Trophoblast cell (in vitro differentiated cells and primary cell): ENCODE measurements around the gene ERMN.

Experiments
- DNase-seq, 2 donors: peaks; one replicate each; pipeline ENCODE4 v3.0.0-alpha.2; 2016
- H2AFZ ChIP-seq: 2 replicates; pipeline ENCODE4 v1.6.1; 2013; ENCODE audit warnings: low read length, moderate library complexity, mild to moderate bottlenecking; ENCODE audit not compliant: insufficient read depth, poor library complexity
- H2AK5ac ChIP-seq: 2 replicates; pipeline ENCODE4 v1.6.1; 2013; ENCODE audit warnings: mild to moderate bottlenecking, low read length
- H2BK120ac ChIP-seq: 2 replicates; pipeline ENCODE4 v1.6.1; 2013; ENCODE audit warnings: low read length, mild to moderate bottlenecking, moderate library complexity; ENCODE audit not compliant: insufficient read depth, poor library complexity
- H2BK12ac ChIP-seq: 2 replicates; pipeline ENCODE4 v1.6.1; 2013; ENCODE audit warnings: mild to moderate bottlenecking, low read length, moderate library complexity
- H2BK5ac ChIP-seq: 2 replicates; pipeline ENCODE4 v1.6.1; 2013; ENCODE audit warnings: low read length, low read depth, moderate library complexity, mild to moderate bottlenecking; ENCODE audit not compliant: poor library complexity
- H3K14ac ChIP-seq: 2 replicates; pipeline ENCODE4 v1.6.1; 2013; ENCODE audit warnings: mild to moderate bottlenecking, low read length
- H3K18ac ChIP-seq: 2 replicates; pipeline ENCODE4 v1.6.1; 2013; ENCODE audit warnings: mild to moderate bottlenecking, low read length
- H3K23ac ChIP-seq: 2 replicates; pipeline ENCODE4 v1.6.1; 2013; ENCODE audit warnings: low read length
- H3K27ac ChIP-seq: 2 replicates; pipeline ENCODE4 v1.5.1; 2013; ENCODE audit warnings: low read depth, mild to moderate bottlenecking, inconsistent platforms, low read length, moderate library complexity
- H3K27me3 ChIP-seq: 2 replicates; pipeline ENCODE4 v1.6.1; 2013; ENCODE audit warnings: inconsistent platforms, mild to moderate bottlenecking, low read length, moderate library complexity; ENCODE audit not compliant: insufficient read depth
- H3K36me3 ChIP-seq, 2 experiments: 1 replicate in 1 of 2; 2 replicates in 1 of 2; pipeline ENCODE4 v1.6.1; 2013; ENCODE audit warnings: low read length in 2 of 2, mild to moderate bottlenecking in 2 of 2, moderate library complexity in 1 of 2; ENCODE audit not compliant: insufficient read depth in 2 of 2, control insufficient read depth in 1 of 2
- H3K4ac ChIP-seq: 2 replicates; pipeline ENCODE4 v1.6.1; 2013; ENCODE audit warnings: low read depth, mild to moderate bottlenecking, low read length, moderate library complexity
- H3K4me1 ChIP-seq, 2 experiments: 1 replicate in 1 of 2; 2 replicates in 1 of 2; pipeline ENCODE4 v1.6.1; 2013; ENCODE audit warnings: low read length in 2 of 2, mild to moderate bottlenecking in 2 of 2, moderate library complexity in 1 of 2; ENCODE audit not compliant: insufficient read depth in 2 of 2, control insufficient read depth in 1 of 2
- H3K4me2 ChIP-seq: 2 replicates; pipeline ENCODE4 v1.6.1; 2013; ENCODE audit warnings: inconsistent platforms, mild to moderate bottlenecking, low read length, moderate library complexity
- H3K4me3 ChIP-seq: 2 replicates; pipeline ENCODE4 v1.5.1; 2013; ENCODE audit warnings: mild to moderate bottlenecking, low read depth, low read length, inconsistent platforms
- H3K79me1 ChIP-seq: one replicate; pipeline ENCODE4 v1.6.1; 2013; ENCODE audit warnings: low read length
- H3K79me2 ChIP-seq: 2 replicates; pipeline ENCODE4 v1.6.1; 2013; ENCODE audit warnings: low read length, mild to moderate bottlenecking; ENCODE audit not compliant: control insufficient read depth, insufficient read depth, poor library complexity
- H3K9ac ChIP-seq: 2 replicates; pipeline ENCODE4 v1.6.1; 2013; ENCODE audit warnings: mild to moderate bottlenecking, low read length
- H3K9me3 ChIP-seq: 2 replicates; pipeline ENCODE4 v1.6.1; 2013; ENCODE audit warnings: low read depth, mild to moderate bottlenecking, control low read depth, inconsistent platforms, low read length; ENCODE audit not compliant: insufficient read depth
- H4K12ac ChIP-seq: 2 replicates; pipeline ENCODE4 v1.6.1; 2013; ENCODE audit warnings: low read depth, mild to moderate bottlenecking, low read length, moderate library complexity
- H4K8ac ChIP-seq: 2 replicates; pipeline ENCODE4 v1.6.1; 2013; ENCODE audit warnings: low read depth, mild to moderate bottlenecking, low read length, moderate library complexity
- H4K91ac ChIP-seq: one replicate; pipeline ENCODE4 v1.6.1; 2013; ENCODE audit warnings: low read depth, mild to moderate bottlenecking, low read length, moderate library complexity
- WGBS: extraction: QIAGEN DNeasy Blood & Tissue Kit; methylation state at CpG from one replicate; pipeline ENCODE4 v1.1.7; 2013; ENCODE audit warnings: missing lambda C conversion rate; ENCODE audit not compliant: insufficient read length, insufficient coverage; ENCODE audit errors: extremely low coverage; 5-methylcytosine and 5-hydroxymethylcytosine counted together

Gene ERMN

GRCh38 chr2:157296958-157297357 is 28.7 kb downstream of the ERMN start:
- Histone ChIP-seq H4K8ac (no peak overlapping the region), H2BK120ac (no peak overlapping the region), H3K23ac (no peak overlapping the region), H2AK5ac (no peak overlapping the region), H4K91ac (no peak overlapping the region), H3K4ac (no peak overlapping the region), H3K79me2 (no peaks in the 10 kb centered on the region), H3K4me3 (no peak overlapping the region), H3K9ac (no peak overlapping the region), H3K18ac (no peak overlapping the region), H4K12ac (no peak overlapping the region), H3K27me3 (no peaks in the 10 kb centered on the region), H2AFZ (no peak overlapping the region), H3K36me3 (no peaks in the 10 kb centered on the region), H3K4me2 (no peak overlapping the region), H2BK12ac (no peak overlapping the region), H3K9me3 (no peaks in the 10 kb centered on the region), H3K27ac (no peak overlapping the region), H3K4me1 (no peaks in the 10 kb centered on the region), H3K79me1 (no peaks in the 10 kb centered on the region), H3K14ac (no peak overlapping the region), H2BK5ac (no peak overlapping the region)
- no peak for DNase-seq
- WGBS: no CpG with 5 or more reads among the region's 4 CpGs

- H3K79me2 ChIP-seq: no peaks in the 10 kb centered on the region
- H2AK5ac ChIP-seq: no peak overlapping the region
- no peak overlapping the region for H2BK12ac ChIP-seq
- H3K9me3 ChIP-seq: no peaks in the 10 kb centered on the region
- WGBS: no CpG with 5 or more reads among the region's 1 CpG
- no peaks in the 10 kb centered on the region for H3K27me3 ChIP-seq
- H3K4ac ChIP-seq: no peak overlapping the region
- H3K9ac ChIP-seq: no peak overlapping the region
- no peaks in the 10 kb centered on the region for H3K79me1 ChIP-seq
- H3K4me2 ChIP-seq: no peak overlapping the region
- no peaks in the 10 kb centered on the region for H3K4me1 ChIP-seq
- H3K14ac ChIP-seq: no peak overlapping the region
- H2BK5ac ChIP-seq: no peak overlapping the region
- no peak overlapping the region for H3K23ac ChIP-seq
- H4K8ac ChIP-seq: no peak overlapping the region
- no peak overlapping the region for H2AFZ ChIP-seq
- no peak overlapping the region for H3K18ac ChIP-seq
- H3K4me3 ChIP-seq: no peak overlapping the region
- H4K12ac ChIP-seq: no peak overlapping the region
- H4K91ac ChIP-seq: no peak overlapping the region
- no peak overlapping the region for H2BK120ac ChIP-seq
- no peak overlapping the region for H3K27ac ChIP-seq
- no peak for DNase-seq
- no peaks in the 10 kb centered on the region for H3K36me3 ChIP-seq
Measured at GRCh38 chr2:157296490-157296889, 29.1 kb downstream of the ERMN start.

DNA sequence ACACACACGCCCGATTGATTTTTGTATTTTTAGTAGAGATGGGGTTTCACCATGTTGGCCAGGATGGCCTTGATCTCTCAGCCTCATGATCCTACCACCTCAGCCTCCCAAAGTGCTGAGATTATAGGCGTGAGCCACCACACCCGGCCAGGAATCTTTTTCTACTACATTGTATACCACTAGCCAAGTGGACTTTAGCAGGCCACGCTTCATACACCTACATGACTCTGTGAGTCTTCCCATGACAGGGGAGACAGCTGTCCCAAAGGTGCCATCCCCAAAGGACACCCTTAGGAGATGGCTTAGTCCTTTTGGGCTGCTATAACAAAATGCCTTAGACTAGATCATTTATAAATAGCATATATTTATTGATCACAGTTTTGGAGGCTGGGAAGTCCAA is 32.8 kb downstream of the ERMN start:
- Histone ChIP-seq H3K27ac (no peak overlapping the region), H3K79me2 (no peaks in the 10 kb centered on the region), H3K27me3 (no peaks in the 10 kb centered on the region), H4K12ac (no peak overlapping the region), H3K36me3 (no peaks in the 10 kb centered on the region), H4K91ac (no peak overlapping the region), H3K4me2 (no peak overlapping the region), H3K9me3 (no peaks in the 10 kb centered on the region), H3K9ac (no peak overlapping the region), H2AK5ac (no peak overlapping the region), H3K23ac (no peak overlapping the region), H2AFZ (no peak overlapping the region), H2BK120ac (no peak overlapping the region), H3K4ac (no peak overlapping the region), H3K79me1 (no peaks in the 10 kb centered on the region), H3K4me3 (no peak overlapping the region), H3K4me1 (no peaks in the 10 kb centered on the region), H2BK12ac (no peak overlapping the region), H3K18ac (no peak overlapping the region), H4K8ac (no peak overlapping the region), H3K14ac (no peak overlapping the region), H2BK5ac (no peak overlapping the region)
- no CpG with 5 or more reads among the region's 5 CpGs for WGBS
- no peak for DNase-seq

- H4K91ac ChIP-seq: no peak overlapping the region
- no peaks in the 10 kb centered on the region for H3K36me3 ChIP-seq
- no peak overlapping the region for H4K8ac ChIP-seq
- H2BK5ac ChIP-seq: no peak overlapping the region
- H3K4ac ChIP-seq: no peak overlapping the region
- DNase-seq: no peak
- no CpG with 5 or more reads among the region's 1 CpG for WGBS
- H3K79me2 ChIP-seq: no peaks in the 10 kb centered on the region
- H3K14ac ChIP-seq: no peak overlapping the region
- no peaks in the 10 kb centered on the region for H3K4me1 ChIP-seq
- H3K4me3 ChIP-seq: no peak overlapping the region
- H2BK12ac ChIP-seq: no peak overlapping the region
- H2BK120ac ChIP-seq: no peak overlapping the region
- H3K9ac ChIP-seq: no peak overlapping the region
- no peak overlapping the region for H3K27ac ChIP-seq
- H4K12ac ChIP-seq: no peak overlapping the region
- H2AFZ ChIP-seq: no peak overlapping the region
- no peak overlapping the region for H3K4me2 ChIP-seq
- no peaks in the 10 kb centered on the region for H3K79me1 ChIP-seq
- H3K23ac ChIP-seq: no peak overlapping the region
- no peaks in the 10 kb centered on the region for H3K9me3 ChIP-seq
- no peak overlapping the region for H3K18ac ChIP-seq
- H2AK5ac ChIP-seq: no peak overlapping the region
- H3K27me3 ChIP-seq: no peaks in the 10 kb centered on the region
Measured at GRCh38 chr2:157291018-157291417, 34.6 kb downstream of the ERMN start.
